ENCODE results near the gene MAD1L1. TPM values are rescaled to one million over a fixed set of nuclear protein-coding genes. Genes with fewer than 3 reads are reported as not detected.

Gene MAD1L1
- total and polyA plus RNA-seq, 2 of the 8 experiments (the other 6 are each of a cell fraction or from before 2014, with no cell fraction given), result 40.4 to 44.6 TPM

DNA sequence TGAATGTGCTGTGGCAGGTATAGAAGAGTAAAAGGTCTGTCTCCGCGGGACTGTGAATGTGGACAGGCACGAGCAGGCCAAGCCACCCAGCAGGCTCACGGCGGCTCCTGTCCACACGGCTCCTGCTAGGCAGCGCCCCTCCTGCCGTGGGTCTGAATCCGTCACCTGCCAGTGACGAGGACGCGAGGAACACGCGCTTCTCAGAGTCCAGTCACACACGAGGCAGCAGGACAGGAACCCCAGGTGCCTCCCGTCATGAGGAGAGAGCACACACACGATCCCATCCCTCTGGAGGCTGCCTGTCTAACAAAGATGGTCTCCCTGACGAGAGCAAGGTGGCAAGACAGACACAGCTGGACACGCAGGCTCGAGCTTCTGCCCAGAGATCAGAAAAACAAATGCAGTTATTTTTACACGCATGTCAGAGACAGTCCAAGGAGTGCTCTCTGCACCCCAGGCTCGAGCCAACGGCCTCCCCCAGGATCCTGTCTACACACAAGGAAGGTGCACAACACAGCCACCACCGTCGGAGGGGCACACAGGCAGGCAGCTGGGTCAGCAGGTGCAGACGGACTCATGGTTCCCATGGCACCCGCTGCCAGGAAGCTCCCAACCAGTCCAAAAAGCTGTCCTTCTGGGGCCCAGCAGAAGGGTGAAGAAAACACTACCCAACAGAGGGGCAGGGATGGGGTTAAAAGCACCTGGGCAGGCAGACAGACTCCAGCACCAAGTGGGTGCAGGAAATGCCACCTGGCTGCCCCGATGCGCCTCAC lies 103.2 kb downstream of the MAD1L1 start:
- no peak overlapping the region for H2AK5ac ChIP-seq (ENCODE audit: low read depth, low read length)
- H3K27me3 ChIP-seq (replicated peaks in 1 of 4; ENCODE audit: control insufficient read depth in 3 of 4, extremely low read depth in 1 of 4, insufficient read depth in 3 of 4, low read length in 3 of 4), result no peaks in the 10 kb centered on the region
- H3K79me2 ChIP-seq (ENCODE audit: control insufficient read depth in 1 of 2, insufficient read depth in 2 of 2, low read length in 2 of 2), result no peaks in the 10 kb centered on the region
- no peak overlapping the region for H4K5ac ChIP-seq (ENCODE audit: insufficient read length, low read depth, low read length)
- no peak overlapping the region for H3K56ac ChIP-seq (replicated peaks; ENCODE audit: insufficient read length, low read depth, low read length)
- H3K36me3 ChIP-seq (ENCODE audit: control insufficient read depth in 2 of 4, insufficient read depth in 4 of 4, low read length in 3 of 4), result peaks cover 0 to 2% (median 0%) of the 10 kb centered on the region in 4 experiments; a peak in 4 of 8 replicates
- no peak overlapping the region for H3K27ac ChIP-seq (ENCODE audit: low read depth, low read length)
- H4K20me1 ChIP-seq (replicated peaks in 1 of 2; ENCODE audit: control insufficient read depth in 1 of 2, insufficient read depth in 2 of 2, low read length in 2 of 2), result peaks cover 0 to 2% of the 10 kb centered on the region in 2 experiments
- no peak overlapping the region for H3K18ac ChIP-seq (ENCODE audit: extremely low read depth, low read length)
- H2BK5ac ChIP-seq (ENCODE audit: low read depth, low read length), result peak overlapping the region; percentile 35; the same call in 1 of the 2 replicates
- no peak overlapping the region for H3K14ac ChIP-seq (ENCODE audit: insufficient read length)
- no peak overlapping the region for H2BK120ac ChIP-seq (replicated peaks; ENCODE audit: low read depth, low read length)
- no peak overlapping the region for H3K23ac ChIP-seq (ENCODE audit: insufficient read length)
- no peaks in the 10 kb centered on the region; the same call in 1 of the 2 replicates for H3K79me1 ChIP-seq (ENCODE audit: low read depth, low read length)
- H3K9ac ChIP-seq (replicated peaks in 1 of 4; ENCODE audit: extremely low read depth in 1 of 4, low read depth in 3 of 4, low read length in 3 of 4), result no peak overlapping the region
- POLR2A ChIA-PET (ENCODE audit: partially characterized antibody), result interaction anchor here (0.7 to 1.3 kb wide), 2 partner anchors 11 to 65 kb away, joined by 3 read pairs; no protein-coding TSS in a partner anchor
- DNase-seq (ENCODE audit: low read depth in 1 of 2, low spot score in 2 of 2), result no peak
- no peak overlapping the region for H3K4me2 ChIP-seq (ENCODE audit: insufficient read depth in 1 of 2, low read depth in 2 of 2, low read length in 2 of 2)
- H2BK20ac ChIP-seq (ENCODE audit: low read length), result no peak overlapping the region
- peak; percentile 82 for TF ChIP-seq YY1 (IDR thresholded peaks at IDR 0.05; ENCODE audit: low read depth, low read length)
- TF ChIP-seq, protein P1, sequence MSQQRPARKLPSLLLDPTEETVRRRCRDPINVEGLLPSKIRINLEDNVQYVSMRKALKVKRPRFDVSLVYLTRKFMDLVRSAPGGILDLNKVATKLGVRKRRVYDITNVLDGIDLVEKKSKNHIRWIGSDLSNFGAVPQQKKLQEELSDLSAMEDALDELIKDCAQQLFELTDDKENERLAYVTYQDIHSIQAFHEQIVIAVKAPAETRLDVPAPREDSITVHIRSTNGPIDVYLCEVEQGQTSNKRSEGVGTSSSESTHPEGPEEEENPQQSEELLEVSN (IDR thresholded peaks at IDR 0.05), result no peak
- no peak overlapping the region for H3K4me3 ChIP-seq (ENCODE audit: extremely low read depth in 1 of 4, insufficient read depth in 2 of 4, low read depth in 3 of 4, low read length in 4 of 4)
- H3K4ac ChIP-seq (replicated peaks; ENCODE audit: insufficient read length, low read depth, low read length), result peak overlapping the region; percentile 64
- H2BK12ac ChIP-seq (ENCODE audit: low read depth, low read length), result no peak overlapping the region
- H3K4me1 ChIP-seq (replicated peaks in 1 of 4; ENCODE audit: control insufficient read depth in 3 of 4, insufficient read depth in 4 of 4, low read length in 3 of 4), result no peaks in the 10 kb centered on the region
- WGBS, 2 experiments (ENCODE audit: extremely low coverage in 1 of 2, insufficient coverage in 1 of 2, insufficient read length in 1 of 2, insufficient replicate concordance in 2 of 2, low coverage in 1 of 2, low lambda C conversion rate in 2 of 2, missing lambda C conversion rate in 1 of 2), result 92% methylated on average over 27 of the region's 29 CpGs; no CpG with 5 or more reads in 1 of the 2 experiments
- no peaks in the 10 kb centered on the region for H3K23me2 ChIP-seq (ENCODE audit: low read depth, low read length)
- H3K9me3 ChIP-seq (ENCODE audit: insufficient read depth in 2 of 2, low read depth in 1 of 2, low read length in 1 of 2), result no peaks in the 10 kb centered on the region
- CTCF ChIA-PET (ENCODE audit: partially characterized antibody), result interaction anchor here (0.8 to 4.9 kb wide), 11 partner anchors 10 to 177 kb away, joined by 3 to 28 read pairs (median 4); no protein-coding TSS in a partner anchor
- no peak overlapping the region for H2BK15ac ChIP-seq (ENCODE audit: low read length)
- FAIRE-seq, result no peak
- no peak overlapping the region for H2AFZ ChIP-seq (ENCODE audit: low read length)
- no peak overlapping the region for H4K91ac ChIP-seq (replicated peaks; ENCODE audit: insufficient read length, low read length)
- peak overlapping the region; percentile 14 for H4K8ac ChIP-seq (ENCODE audit: extremely low read depth, insufficient read depth, low read length)
